HG03060 (cell line): ENCODE measurements around the gene IST1.
A peak's percentile ranks its signal among the peaks of the same experiment; 100 is the strongest.
"Not testable (repeated sequence)": the region's sequence is repeated elsewhere in the genome, so short reads cannot be mapped to it uniquely, and the experiment has no call there.

Experiments used
- ATAC-seq: cut with Tn5 transposase; IDR thresholded peaks from one replicate; pipeline ENCODE4 v1.9.1; 2021; ENCODE audit warnings: low read depth, moderate number of reproducible peaks; ENCODE audit not compliant: unreplicated experiment

The IST1 gene

DNA sequence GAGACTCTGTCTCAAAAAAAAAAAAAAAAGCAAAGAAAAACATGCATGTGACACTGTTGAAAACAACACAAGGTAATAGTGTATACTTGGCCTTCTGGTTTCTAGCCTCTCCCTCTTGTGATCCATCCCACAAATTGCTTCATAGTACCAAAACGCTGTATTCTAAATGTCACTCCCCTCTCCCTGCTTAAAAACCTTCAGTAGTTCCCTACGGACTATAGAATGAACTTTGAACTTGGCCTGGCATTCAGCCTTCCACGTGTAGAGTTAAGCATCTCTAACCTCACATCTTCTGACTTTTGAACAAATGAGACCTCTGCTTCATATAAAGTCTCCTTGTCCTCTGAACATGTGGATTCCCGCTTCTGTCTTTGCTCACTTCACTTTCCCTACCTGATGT lies 16.4 kb upstream of the IST1 start:
- no peak for ATAC-seq

DNA sequence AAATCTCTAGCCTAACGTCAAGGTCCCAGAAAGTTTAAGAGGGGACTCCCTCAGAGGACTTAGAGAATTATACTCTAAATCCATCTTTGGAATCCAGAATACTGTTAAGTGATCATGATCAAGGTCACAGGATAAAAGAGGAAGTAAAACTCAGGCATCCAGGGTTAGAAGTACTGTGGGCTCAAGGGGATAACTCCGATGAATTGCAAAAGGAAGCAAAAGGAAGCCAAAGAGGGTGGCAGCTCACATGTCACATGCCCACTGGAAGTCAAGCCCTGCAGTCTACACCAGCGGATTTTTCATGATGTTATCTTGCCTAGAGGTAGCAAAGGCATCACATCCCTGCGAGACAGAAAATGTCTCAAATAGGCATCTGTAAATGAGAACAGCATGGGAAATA lies 15.2 kb upstream of the IST1 start:
- ATAC-seq, result no peak

DNA sequence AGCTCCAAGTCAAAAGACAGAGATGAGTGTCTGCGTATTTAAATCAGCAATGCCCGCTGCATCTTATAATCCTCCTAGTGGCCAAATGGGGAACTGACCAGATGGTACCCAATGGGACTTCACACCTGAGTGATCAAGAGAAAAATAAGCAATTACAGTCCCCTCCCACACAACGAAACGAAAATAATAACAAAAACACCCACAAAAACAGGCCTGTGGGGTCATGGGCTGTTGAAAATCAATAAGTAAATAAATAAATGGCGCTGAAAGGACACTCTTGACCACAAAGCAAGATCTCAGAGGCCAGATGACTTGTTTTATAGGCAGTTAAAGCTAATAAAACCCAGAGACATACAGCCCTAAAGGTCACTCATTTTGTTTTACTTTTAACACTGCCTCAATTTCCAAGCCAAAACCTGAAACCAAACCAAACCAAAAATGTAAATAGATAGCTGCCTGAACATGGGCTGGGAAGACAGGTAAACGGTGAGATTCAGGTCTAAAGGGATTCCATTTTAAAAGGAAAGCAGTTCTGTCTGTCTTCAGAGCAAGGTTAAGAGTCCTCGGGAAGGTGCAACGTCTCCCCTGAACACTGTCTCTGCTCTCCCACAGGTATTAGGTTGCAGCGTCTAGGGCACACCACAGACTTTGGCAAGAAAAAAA lies 12.7 kb upstream of the IST1 start:
- ATAC-seq, result peak; percentile 64

DNA sequence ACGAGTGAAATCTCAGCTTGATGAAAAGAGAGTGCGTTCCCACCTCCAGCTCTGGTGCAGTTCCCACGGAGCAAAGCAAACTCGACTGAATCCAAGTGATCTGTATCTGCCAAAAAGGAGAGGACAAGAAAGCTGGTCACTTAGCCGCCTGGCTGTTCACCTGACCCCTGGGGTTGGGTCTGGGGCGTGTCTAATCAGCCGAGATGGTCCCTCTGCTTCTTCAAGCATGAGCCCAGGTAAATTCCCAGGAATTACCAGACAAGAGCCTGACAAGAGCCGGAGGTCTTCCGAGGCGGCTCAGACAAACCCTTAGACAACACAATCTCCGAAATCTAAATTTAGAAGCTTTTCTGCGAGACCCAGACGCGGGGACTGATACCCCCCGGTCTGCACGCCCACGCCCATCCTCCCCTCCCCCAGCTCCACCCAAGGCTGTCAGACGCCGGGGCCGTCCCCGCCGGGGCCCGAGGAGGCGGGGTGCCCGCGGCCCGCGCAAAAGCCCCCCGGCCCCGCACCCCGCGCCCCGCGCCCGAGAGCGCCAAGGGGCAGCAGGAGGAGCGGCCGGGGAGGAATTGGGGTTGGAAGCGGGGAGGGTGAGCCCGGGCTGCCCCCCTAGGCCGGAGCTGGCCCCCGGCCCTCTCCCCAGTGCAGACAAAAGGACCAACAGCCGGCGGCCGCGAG lies 12.0 kb upstream of the IST1 start:
- ATAC-seq, result no peak

DNA sequence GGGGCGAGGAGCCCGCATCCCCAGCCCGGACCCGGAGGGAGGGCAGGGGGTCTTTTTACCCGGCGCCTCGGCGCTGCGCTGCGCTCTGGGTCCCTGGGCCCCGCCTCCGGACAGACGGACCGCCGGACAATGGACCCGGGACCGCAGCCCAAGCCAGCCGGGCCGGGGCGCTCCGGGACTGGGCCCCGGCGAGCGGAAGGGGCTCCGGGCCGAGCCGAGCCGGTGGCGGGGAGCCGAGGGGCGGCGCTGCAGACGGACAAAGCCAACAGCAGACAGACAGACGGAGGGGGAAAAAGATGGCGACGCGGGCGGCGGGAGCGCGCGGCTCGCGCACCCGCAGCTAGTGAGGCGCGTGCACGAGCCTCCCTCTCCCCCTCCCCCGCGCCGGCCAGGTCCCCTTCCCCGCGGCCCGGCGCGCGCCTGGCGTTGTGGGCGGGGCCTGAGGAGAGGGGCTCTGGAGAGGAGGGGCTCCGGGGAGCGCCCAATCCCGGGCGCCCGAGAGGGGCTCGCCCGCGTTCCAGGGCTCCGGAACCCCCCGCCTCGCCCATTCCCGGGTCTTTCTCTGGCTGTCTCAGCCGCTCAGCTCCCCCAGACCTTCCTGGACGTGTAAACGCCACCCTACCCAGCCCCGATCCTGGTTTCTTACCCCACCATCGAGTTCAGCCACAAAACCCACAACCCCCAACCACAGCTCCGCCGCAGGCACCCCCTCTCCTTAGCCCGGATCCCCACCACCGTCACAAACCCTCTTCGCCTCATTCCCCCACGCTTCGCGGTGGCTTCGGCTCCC lies 11.3 kb upstream of the IST1 start, which contains the start of gene ZNF821:
ZNF821 (minus strand) TSS at position 334 of the 790 bp plus-strand sequence. CDS start 4,236 bp downstream, outside the sequence.
- no peak for ATAC-seq

DNA sequence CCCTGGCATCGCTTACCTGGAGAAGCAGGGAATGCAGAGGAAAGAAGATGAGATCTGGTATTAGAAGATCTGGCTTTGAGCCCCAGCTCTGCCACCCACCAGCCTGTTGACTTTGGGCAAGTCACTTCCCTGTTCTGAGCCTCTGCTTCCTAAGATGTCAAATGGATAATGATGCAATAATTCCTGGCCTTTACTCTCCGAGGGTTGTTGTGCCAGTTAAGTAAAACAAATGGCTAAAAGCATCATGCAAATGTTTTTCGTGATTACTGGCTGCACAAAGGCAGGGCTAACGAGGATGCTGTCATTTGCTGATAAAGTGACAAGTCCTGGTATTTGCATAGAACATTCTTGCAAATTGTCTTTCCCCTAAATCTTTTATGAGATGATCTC lies 10.1 kb upstream of the IST1 start:
- ATAC-seq, result no peak

- ATAC-seq, result no peak
These were observed 6.2 kb upstream of the IST1 start for GRCh38 chr16:71889147-71889546.

GRCh38 chr16:71893888-71894228 lies 1.5 kb upstream of the IST1 start:
- no peak for ATAC-seq

- no peak for ATAC-seq
These were observed 956 bp upstream of the IST1 start for GRCh38 chr16:71894229-71894920.

- no peak for ATAC-seq
These were observed 491 bp downstream of the IST1 start for GRCh38 chr16:71895679-71896365.

DNA sequence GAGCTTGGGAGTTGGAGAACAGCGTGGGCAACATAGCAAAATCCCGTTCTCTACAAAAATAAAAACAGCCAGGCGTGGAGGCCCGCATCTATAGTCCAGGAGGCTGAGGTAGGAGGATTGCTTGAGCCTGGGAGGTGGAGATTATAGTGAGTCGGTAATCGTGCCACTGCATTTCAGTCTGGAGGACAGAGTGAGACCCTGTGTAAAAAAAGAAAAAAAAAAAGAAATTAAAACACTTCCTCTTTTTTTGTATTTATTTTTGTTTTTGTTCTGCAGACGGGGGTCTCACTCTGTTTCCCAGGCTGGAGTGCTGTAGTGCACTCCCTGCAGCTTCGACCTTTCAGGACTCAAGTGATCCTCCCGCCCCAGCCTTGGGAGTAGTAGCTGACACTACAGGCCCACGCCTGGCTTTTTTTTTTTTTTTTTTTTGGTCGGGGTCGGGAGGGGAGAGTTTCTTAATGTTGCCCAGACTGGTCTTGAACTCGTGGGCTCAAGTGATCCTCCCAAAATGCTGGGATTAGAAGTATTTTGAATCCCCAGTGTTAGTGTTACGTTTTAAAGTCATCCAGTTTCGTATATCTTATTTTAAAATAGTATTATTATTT lies 1.5 kb downstream of the IST1 start:
- ATAC-seq, result no peak

GRCh38 chr16:71899171-71899570 lies 3.8 kb downstream of the IST1 start:
- ATAC-seq, result no peak

DNA sequence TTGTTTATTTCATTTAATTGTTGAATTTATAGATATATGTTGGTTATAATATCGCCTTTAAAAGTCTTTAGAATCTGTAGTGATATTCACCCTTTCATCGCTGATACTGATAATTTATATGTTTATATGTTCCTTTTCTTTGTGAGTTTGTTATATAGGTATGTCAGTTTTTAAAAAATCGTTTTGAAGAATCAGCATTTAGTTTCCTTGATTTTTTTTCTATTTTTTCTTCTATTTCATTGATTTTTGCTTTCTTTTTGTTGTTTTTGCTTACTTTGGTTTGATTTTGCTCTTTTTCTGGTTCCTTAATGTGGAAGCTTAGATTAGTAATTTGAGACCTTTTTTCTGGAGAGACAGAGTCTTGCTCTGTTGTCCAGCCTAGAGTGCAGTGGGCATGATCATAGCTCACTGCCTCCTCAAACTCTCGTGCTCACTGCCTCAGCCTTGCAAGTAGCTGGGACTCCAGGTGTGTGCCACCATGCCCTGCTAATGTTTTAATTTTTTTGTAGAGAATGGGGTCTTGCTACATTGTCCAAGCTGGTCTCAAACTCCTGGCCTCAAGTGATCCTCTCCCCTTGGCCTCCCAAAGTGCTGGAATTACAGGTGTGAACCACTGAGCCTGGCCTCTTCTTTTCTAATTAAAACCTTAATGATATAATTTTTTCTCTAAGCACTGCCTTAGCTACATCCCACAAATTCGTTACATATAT lies 7.5 kb downstream of the IST1 start:
- no peak for ATAC-seq

GRCh38 chr16:71903608-71904007 lies 8.3 kb downstream of the IST1 start:
- ATAC-seq, result no peak

DNA sequence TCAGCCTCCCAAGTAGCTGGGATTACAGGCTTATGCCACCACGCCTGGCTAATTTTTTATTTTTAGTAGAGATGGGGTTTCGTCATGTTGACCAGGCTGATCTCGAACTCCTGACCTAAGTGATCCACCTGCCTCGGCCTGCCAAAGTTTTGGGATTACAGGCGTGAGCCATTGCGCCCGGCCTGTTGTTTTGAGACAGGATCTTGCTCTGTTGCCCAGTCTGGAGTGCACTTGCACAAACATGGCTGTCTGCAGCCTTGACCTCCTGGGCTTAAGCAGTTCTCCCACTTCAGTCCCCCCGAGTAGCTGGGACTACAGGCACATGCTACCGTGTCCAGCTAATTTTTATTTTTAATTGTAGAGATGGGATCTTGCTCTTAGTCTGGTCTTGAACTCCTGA lies 8.9 kb downstream of the IST1 start:
- ATAC-seq, result no peak

DNA sequence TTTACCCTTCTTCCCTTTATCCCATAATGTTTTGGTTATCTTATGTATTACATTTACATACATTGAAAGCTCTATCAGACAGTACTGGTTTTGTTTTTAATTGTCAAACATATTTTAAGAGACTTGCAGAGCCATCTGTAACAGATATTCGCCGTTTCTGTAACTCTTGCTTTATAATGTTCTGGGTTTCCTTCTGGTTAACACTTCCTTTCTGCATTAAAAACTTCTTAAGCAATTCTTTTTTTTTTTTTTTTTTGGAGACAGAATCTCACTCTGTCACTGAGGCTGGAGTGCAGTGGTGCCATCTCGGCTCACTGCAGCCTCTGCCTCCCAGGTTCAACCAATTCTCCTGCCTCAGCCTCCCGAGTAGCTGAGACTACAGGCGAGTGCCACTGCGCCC lies 10.4 kb downstream of the IST1 start:
- not testable (repeated sequence) for ATAC-seq

DNA sequence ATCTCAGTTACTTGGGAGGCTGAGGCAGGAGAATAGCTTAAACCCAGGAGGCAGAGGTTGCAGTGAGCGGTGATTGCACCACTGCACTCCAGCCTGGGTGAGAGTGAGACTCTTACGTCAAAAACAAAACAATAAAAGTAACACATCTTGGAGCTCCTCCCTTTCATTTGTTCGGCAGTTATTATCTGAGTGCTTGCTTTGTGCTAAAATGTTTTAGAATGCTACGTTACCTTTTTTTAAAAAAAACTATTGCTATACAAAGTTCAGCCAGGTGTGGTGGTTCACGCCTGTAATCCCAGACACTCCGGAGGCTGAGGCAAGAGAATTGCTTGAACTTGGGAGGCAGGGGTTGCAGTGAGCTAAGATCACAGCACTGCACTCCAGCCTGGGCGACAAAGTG lies 15.8 kb downstream of the IST1 start:
- ATAC-seq, result no peak

- no peak for ATAC-seq
These were observed 17.4 kb downstream of the IST1 start for GRCh38 chr16:71912534-71913275.

DNA sequence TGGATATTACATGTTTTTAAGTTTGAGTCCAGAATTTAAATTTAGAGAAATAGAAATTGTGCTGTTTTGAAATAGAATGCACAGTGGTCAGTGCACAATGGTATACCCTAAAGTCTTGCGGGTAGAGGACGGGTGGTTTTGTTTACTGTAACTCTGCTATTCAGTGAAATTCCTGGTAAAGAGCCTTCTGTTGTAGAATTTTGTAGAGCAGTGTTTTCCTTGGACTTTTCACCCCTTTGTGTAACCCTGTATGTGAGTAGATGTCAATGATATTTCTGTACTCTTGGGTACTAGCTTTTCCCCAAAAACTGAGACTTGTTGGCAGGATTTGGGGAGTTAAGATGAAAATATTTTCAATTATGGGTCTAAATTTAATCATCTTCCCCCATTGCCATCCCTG lies 19.5 kb downstream of the IST1 start:
- ATAC-seq, result no peak
